ENCODE measurements around the gene RIBC2. TPM values are rescaled to one million over a fixed set of nuclear protein-coding genes. Genes with fewer than 3 reads are reported as not detected.

The RIBC2 gene
- polyA plus RNA-seq, 1 donor (not counting 4 experiments of a cell fraction or from before 2014, with no cell fraction given) = 0.12 TPM

DNA sequence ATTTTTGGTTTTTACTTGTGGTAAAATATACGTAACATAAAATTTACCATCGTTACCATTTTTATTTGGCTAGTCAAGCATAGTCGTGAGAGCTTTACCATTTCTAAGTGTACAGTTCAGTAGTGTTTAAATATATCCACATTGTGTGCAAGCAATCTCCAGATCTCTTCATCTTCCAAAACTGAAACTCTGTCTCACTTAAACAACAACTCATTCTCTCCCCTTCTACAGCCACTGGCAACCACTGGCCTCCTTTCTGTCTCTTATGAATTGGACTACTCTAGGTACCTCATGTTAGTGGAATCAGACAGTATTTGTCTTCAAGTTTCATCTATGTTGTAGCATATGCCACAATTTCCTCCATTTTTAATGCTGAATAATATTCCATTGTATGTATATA lies 37.5 kb upstream of the RIBC2 start:
- H3K9ac ChIP-seq (ENCODE audit: control insufficient read depth, extremely low read depth, insufficient read depth, low read length) = no peak overlapping the region
- no peaks in the 10 kb centered on the region for H4K20me1 ChIP-seq (ENCODE audit: control insufficient read depth, extremely low read depth, insufficient read depth, low read length)
- no peaks in the 10 kb centered on the region for H3K27me3 ChIP-seq (ENCODE audit: control insufficient read depth, extremely low read depth, insufficient read depth, low read length)
- no peak for FAIRE-seq
- no peaks in the 10 kb centered on the region for H3K9me1 ChIP-seq (ENCODE audit: control insufficient read depth, extremely low read depth, insufficient read depth, low read length)
- no peak for TF ChIP-seq EZH2 (IDR thresholded peaks at IDR 0.05; ENCODE audit: low read length)
- TF ChIP-seq, protein P1, sequence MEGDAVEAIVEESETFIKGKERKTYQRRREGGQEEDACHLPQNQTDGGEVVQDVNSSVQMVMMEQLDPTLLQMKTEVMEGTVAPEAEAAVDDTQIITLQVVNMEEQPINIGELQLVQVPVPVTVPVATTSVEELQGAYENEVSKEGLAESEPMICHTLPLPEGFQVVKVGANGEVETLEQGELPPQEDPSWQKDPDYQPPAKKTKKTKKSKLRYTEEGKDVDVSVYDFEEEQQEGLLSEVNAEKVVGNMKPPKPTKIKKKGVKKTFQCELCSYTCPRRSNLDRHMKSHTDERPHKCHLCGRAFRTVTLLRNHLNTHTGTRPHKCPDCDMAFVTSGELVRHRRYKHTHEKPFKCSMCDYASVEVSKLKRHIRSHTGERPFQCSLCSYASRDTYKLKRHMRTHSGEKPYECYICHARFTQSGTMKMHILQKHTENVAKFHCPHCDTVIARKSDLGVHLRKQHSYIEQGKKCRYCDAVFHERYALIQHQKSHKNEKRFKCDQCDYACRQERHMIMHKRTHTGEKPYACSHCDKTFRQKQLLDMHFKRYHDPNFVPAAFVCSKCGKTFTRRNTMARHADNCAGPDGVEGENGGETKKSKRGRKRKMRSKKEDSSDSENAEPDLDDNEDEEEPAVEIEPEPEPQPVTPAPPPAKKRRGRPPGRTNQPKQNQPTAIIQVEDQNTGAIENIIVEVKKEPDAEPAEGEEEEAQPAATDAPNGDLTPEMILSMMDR (optimal IDR thresholded peaks at IDR 0.05 in 1 of 3, IDR thresholded peaks at IDR 0.05 in 1 of 3, conservative IDR thresholded peaks at IDR 0.05 in 1 of 3; ENCODE audit: extremely low read depth in 1 of 3, insufficient read depth in 2 of 3, low read length in 3 of 3) = no peak
- H3K27ac ChIP-seq (ENCODE audit: control insufficient read depth, insufficient read depth, low read length) = no peak overlapping the region
- H3K4me3 ChIP-seq (ENCODE audit: control insufficient read depth in 2 of 3, extremely low read depth in 1 of 3, insufficient read depth in 2 of 3, low read depth in 1 of 3, low read length in 3 of 3) = no peak overlapping the region
- H2AFZ ChIP-seq (ENCODE audit: control insufficient read depth, low read length) = no peak overlapping the region
- H3K4me1 ChIP-seq (ENCODE audit: control insufficient read depth, extremely low read depth, insufficient read depth, low read length) = no peaks in the 10 kb centered on the region
- no peaks in the 10 kb centered on the region for H3K36me3 ChIP-seq (ENCODE audit: control insufficient read depth in 2 of 2, extremely low read depth in 1 of 2, insufficient read depth in 2 of 2, low read length in 2 of 2)
- no peaks in the 10 kb centered on the region for H3K79me2 ChIP-seq (ENCODE audit: control insufficient read depth, insufficient read depth, low read length)
- no peak for DNase-seq (ENCODE audit: low read depth, low spot score)
- no peaks in the 10 kb centered on the region for H3K9me3 ChIP-seq (ENCODE audit: control insufficient read depth, low read depth, low read length)
- H3K4me2 ChIP-seq (ENCODE audit: control insufficient read depth, extremely low read depth, insufficient read depth, low read depth, low read length) = no peak overlapping the region
- dilution Hi-C loops (cut with MboI; ENCODE audit: extremely low pct_ligation_motif_present, low sequenced_read_pairs) = no loop called here

DNA sequence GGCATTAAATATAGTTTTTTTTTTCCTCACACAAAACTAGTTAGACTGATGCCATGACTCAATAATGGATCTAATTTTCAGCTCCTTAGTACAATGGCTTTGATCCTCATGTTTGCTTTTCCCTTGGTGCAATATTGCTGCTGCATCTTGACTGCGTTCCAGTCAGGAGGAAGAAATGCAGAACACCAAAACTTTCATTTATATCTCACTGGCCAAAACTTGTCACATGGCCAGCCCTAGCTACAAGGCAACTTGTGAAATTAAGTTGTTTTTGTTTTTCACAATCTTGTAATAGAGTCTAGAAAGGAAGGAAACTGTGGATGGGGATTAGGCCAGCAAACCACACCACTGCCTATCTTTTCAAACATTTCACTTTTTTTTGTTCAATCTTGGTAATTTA lies 36.8 kb upstream of the RIBC2 start:
- no peak for DNase-seq (ENCODE audit: low read depth, low spot score)
- no peak for FAIRE-seq
- no peak overlapping the region for H3K4me2 ChIP-seq (ENCODE audit: control insufficient read depth, extremely low read depth, insufficient read depth, low read depth, low read length)
- no peak overlapping the region for H3K4me3 ChIP-seq (ENCODE audit: control insufficient read depth in 2 of 3, extremely low read depth in 1 of 3, insufficient read depth in 2 of 3, low read depth in 1 of 3, low read length in 3 of 3)
- H3K9me1 ChIP-seq (ENCODE audit: control insufficient read depth, extremely low read depth, insufficient read depth, low read length) = no peaks in the 10 kb centered on the region
- H3K4me1 ChIP-seq (ENCODE audit: control insufficient read depth, extremely low read depth, insufficient read depth, low read length) = no peaks in the 10 kb centered on the region
- no peaks in the 10 kb centered on the region for H3K79me2 ChIP-seq (ENCODE audit: control insufficient read depth, insufficient read depth, low read length)
- no peaks in the 10 kb centered on the region for H3K36me3 ChIP-seq (ENCODE audit: control insufficient read depth in 2 of 2, extremely low read depth in 1 of 2, insufficient read depth in 2 of 2, low read length in 2 of 2)
- dilution Hi-C loops (cut with MboI; ENCODE audit: extremely low pct_ligation_motif_present, low sequenced_read_pairs) = no loop called here
- H4K20me1 ChIP-seq (ENCODE audit: control insufficient read depth, extremely low read depth, insufficient read depth, low read length) = no peaks in the 10 kb centered on the region
- no peak overlapping the region for H3K9ac ChIP-seq (ENCODE audit: control insufficient read depth, extremely low read depth, insufficient read depth, low read length)
- no peaks in the 10 kb centered on the region for H3K27me3 ChIP-seq (ENCODE audit: control insufficient read depth, extremely low read depth, insufficient read depth, low read length)
- no peaks in the 10 kb centered on the region for H3K9me3 ChIP-seq (ENCODE audit: control insufficient read depth, low read depth, low read length)
- no peak overlapping the region for H3K27ac ChIP-seq (ENCODE audit: control insufficient read depth, insufficient read depth, low read length)
- no peak overlapping the region for H2AFZ ChIP-seq (ENCODE audit: control insufficient read depth, low read length)
- TF ChIP-seq EZH2 (IDR thresholded peaks at IDR 0.05; ENCODE audit: low read length) = no peak
- TF ChIP-seq, protein P1 (optimal IDR thresholded peaks at IDR 0.05 in 1 of 3, IDR thresholded peaks at IDR 0.05 in 1 of 3, conservative IDR thresholded peaks at IDR 0.05 in 1 of 3; ENCODE audit: extremely low read depth in 1 of 3, insufficient read depth in 2 of 3, low read length in 3 of 3) = no peak

Data from keratinocyte (primary cell).